Measurements from ENCODE around the gene SIRPB2.

DNA sequence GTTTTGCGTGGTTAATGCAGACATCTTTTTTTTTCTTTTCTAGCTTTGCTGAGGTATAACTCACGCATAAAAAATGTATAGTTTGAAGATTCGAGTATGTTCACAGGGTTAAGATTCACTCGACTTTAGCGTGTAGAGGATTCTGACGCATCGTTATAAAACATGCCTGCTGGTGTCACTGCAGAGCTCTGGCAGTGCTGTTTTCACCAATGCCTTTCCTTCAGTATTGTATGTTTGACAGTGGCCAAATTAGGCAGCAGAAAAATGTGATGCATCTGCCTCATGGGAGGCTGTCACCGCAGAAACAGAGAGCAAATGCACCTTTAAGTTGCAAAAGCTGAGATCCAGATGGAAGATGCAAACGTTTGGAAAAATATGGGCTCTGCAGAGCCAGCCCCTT lies 18.0 kb upstream of the SIRPB2 start:
- no peak for TF ChIP-seq EZH2 (IDR thresholded peaks at IDR 0.05)
- no peak for TF ChIP-seq POLR2AphosphoS5 (IDR thresholded peaks at IDR 0.05; ENCODE audit: borderline replicate concordance, low read depth, low read length)
- no peak for TF ChIP-seq FOXP2 (optimal IDR thresholded peaks at IDR 0.05; ENCODE audit: control extremely low read depth, extremely low read length, insufficient read depth)
